IMR-90 (cell line): Measurements from ENCODE around the gene MS4A6A. TPM values are rescaled to one million over a fixed set of nuclear protein-coding genes. Genes with fewer than 3 reads are reported as not detected.

Experiments used
- ATAC-seq: fragments of 200-7000 bp; cut with Tn5 transposase; 2 replicates; pipeline ENCODE4 v1.9.1; 2020; ENCODE audit warnings: low read depth, mild to moderate bottlenecking, moderate library complexity
- BruUV-seq: library from RNA; stranded (reverse); fragments of 400-500 nt; replicated peaks from 2 replicates; lab custom pipeline; 2021; lab: Mats Ljungman, UMichigan
- CTCF ChIA-PET: fragments of 300-600 bp; formaldehyde crosslinking; extraction: SDS; loops from one replicate; lab custom pipeline; 2021; ENCODE audit warnings: antibody characterized with exemption; lab: Yijun Ruan, JAX
- POLR2A ChIA-PET: fragments of 300-600 bp; sonication (Branson Sonifier 250); formaldehyde crosslinking; loops from one replicate; lab custom pipeline; 2022; ENCODE audit warnings: antibody characterized with exemption; ENCODE audit not compliant: unreplicated experiment; lab: Charles Lee
- DNase-seq: peaks from one replicate; pipeline ENCODE4 v3.0.0; 2013
- H2AFZ ChIP-seq: replicated peaks from 2 replicates; pipeline ENCODE3; 2013; ENCODE audit warnings: low read length, mild to moderate bottlenecking; ENCODE audit not compliant: poor library complexity
- H2AK5ac ChIP-seq: 2 replicates; pipeline ENCODE4 v1.6.1; 2013; ENCODE audit warnings: low read depth, low read length, inconsistent platforms
- H2AK9ac ChIP-seq: replicated peaks from 2 replicates; pipeline ENCODE3; 2013; ENCODE audit warnings: mild to moderate bottlenecking, low read depth, low read length, moderate library complexity; ENCODE audit not compliant: poor library complexity
- H2BK120ac ChIP-seq: 2 replicates; pipeline ENCODE4 v1.6.1; 2013; ENCODE audit warnings: low read depth, low read length, inconsistent platforms
- H2BK15ac ChIP-seq: 3 replicates; pipeline ENCODE4 v1.6.1; 2013; ENCODE audit warnings: low read depth, low read length, inconsistent platforms
- H2BK20ac ChIP-seq: 2 replicates; pipeline ENCODE4 v1.6.1; 2013; ENCODE audit warnings: low read depth, mild to moderate bottlenecking, inconsistent platforms, low read length, moderate library complexity
- H2BK5ac ChIP-seq: 2 replicates; pipeline ENCODE4 v1.6.1; 2013; ENCODE audit warnings: mild to moderate bottlenecking, low read depth, low read length, inconsistent platforms; ENCODE audit not compliant: poor library complexity, severe bottlenecking
- H3K14ac ChIP-seq: replicated peaks from 2 replicates; pipeline ENCODE4 v1.6.1; 2013; ENCODE audit warnings: low read depth, low read length, inconsistent platforms
- H3K18ac ChIP-seq: 2 replicates; pipeline ENCODE4 v1.6.1; 2013; ENCODE audit warnings: low read depth, low read length, control low read depth
- H3K23ac ChIP-seq: 2 replicates; pipeline ENCODE4 v1.6.1; 2013; ENCODE audit warnings: low read depth, low read length, inconsistent platforms
- H3K27ac ChIP-seq: 2 replicates; pipeline ENCODE4 v1.5.1; 2013; ENCODE audit warnings: mild to moderate bottlenecking, control low read depth, low read length; ENCODE audit not compliant: insufficient read depth
- H3K27me3 ChIP-seq: 2 replicates; pipeline ENCODE4 v1.6.1; 2013; ENCODE audit warnings: low read length; ENCODE audit not compliant: control insufficient read depth, insufficient read depth
- H3K36me3 ChIP-seq: 2 replicates; pipeline ENCODE4 v1.6.1; 2013; ENCODE audit warnings: low read length, mixed read lengths; ENCODE audit not compliant: control insufficient read depth, insufficient read depth
- H3K4ac ChIP-seq: 2 replicates; pipeline ENCODE4 v1.6.1; 2013; ENCODE audit warnings: low read depth, low read length, inconsistent platforms
- H3K4me1 ChIP-seq: 2 replicates; pipeline ENCODE4 v1.6.1; 2013; ENCODE audit warnings: low read length, mixed read lengths; ENCODE audit not compliant: control insufficient read depth, insufficient read depth
- H3K4me2 ChIP-seq: 2 replicates; pipeline ENCODE4 v1.6.1; 2013; ENCODE audit warnings: low read depth, mild to moderate bottlenecking, control low read depth, low read length, moderate library complexity
- H3K4me3 ChIP-seq: 2 replicates; pipeline ENCODE4 v1.5.1; 2013; ENCODE audit warnings: low read depth, mild to moderate bottlenecking, control low read depth, low read length, moderate library complexity; ENCODE audit not compliant: insufficient read depth
- H3K56ac ChIP-seq: 2 replicates; pipeline ENCODE4 v1.6.1; 2013; ENCODE audit warnings: low read length, inconsistent platforms; ENCODE audit not compliant: insufficient read depth; ENCODE audit errors: extremely low read depth
- H3K79me1 ChIP-seq, 2 experiments: 2 replicates each; pipeline ENCODE4 v1.6.1; 2013; ENCODE audit warnings: low read length in 2 of 2, inconsistent platforms in 1 of 2, low read depth in 1 of 2
- H3K9ac ChIP-seq: 2 replicates; pipeline ENCODE4 v1.6.1; 2013; ENCODE audit warnings: low read depth, low read length, control low read depth
- H3K9me1 ChIP-seq: 2 replicates; pipeline ENCODE4 v1.6.1; 2013; ENCODE audit warnings: low read length, inconsistent platforms; ENCODE audit not compliant: insufficient read depth
- H3K9me3 ChIP-seq: 2 replicates; pipeline ENCODE4 v1.6.1; 2013; ENCODE audit warnings: low read length; ENCODE audit not compliant: control insufficient read depth, insufficient read depth
- H4K20me1 ChIP-seq: 2 replicates; pipeline ENCODE4 v1.6.1; 2013; ENCODE audit warnings: low read length, inconsistent platforms; ENCODE audit not compliant: insufficient read depth
- H4K5ac ChIP-seq: 2 replicates; pipeline ENCODE4 v1.6.1; 2013; ENCODE audit warnings: mild to moderate bottlenecking, low read depth, low read length, control low read depth
- H4K8ac ChIP-seq, 2 experiments: 2 replicates each; pipeline ENCODE4 v1.6.1; 2013; ENCODE audit warnings: low read depth in 2 of 2, low read length in 2 of 2, control low read depth in 1 of 2, inconsistent platforms in 1 of 2
- H4K91ac ChIP-seq: 2 replicates; pipeline ENCODE4 v1.6.1; 2013; ENCODE audit warnings: low read depth, low read length, inconsistent platforms; ENCODE audit not compliant: insufficient read depth
- BHLHE40 ChIP-seq: fragments of 150-350 bp; IDR thresholded peaks from 2 replicates; pipeline ENCODE4 v1.6.1; 2016; ENCODE audit warnings: mild to moderate bottlenecking, low read depth, low read length
- CEBPB ChIP-seq: IDR thresholded peaks from 2 replicates; pipeline ENCODE4 v1.6.1; 2012; ENCODE audit warnings: low read depth, low read length, improper control_type of control experiment
- CHD1 ChIP-seq: IDR thresholded peaks from 2 replicates; pipeline ENCODE4 v1.6.1; 2012; ENCODE audit warnings: low read depth, low read length, improper control_type of control experiment
- FOS ChIP-seq: fragments of 150-350 bp; IDR thresholded peaks from 2 replicates; pipeline ENCODE4 v1.6.1; 2016; ENCODE audit warnings: low read depth, low read length
- MAFK ChIP-seq: IDR thresholded peaks from 2 replicates; pipeline ENCODE4 v1.6.1; 2012; ENCODE audit warnings: low read depth, low read length, improper control_type of control experiment
- MAZ ChIP-seq: IDR thresholded peaks from 2 replicates; pipeline ENCODE4 v1.6.1; 2012; ENCODE audit warnings: low read depth, mild to moderate bottlenecking, low read length, improper control_type of control experiment, moderate library complexity, borderline replicate concordance
- MXI1 ChIP-seq: IDR thresholded peaks from 2 replicates; pipeline ENCODE4 v1.6.1; 2012; ENCODE audit warnings: low read depth, mild to moderate bottlenecking, low read length, moderate library complexity, borderline replicate concordance
- NFE2L2 ChIP-seq: fragments of 150-350 bp; IDR thresholded peaks from 2 replicates; pipeline ENCODE4 v1.6.1; 2016; ENCODE audit warnings: low read depth, mild to moderate bottlenecking, low read length
- POLR2A ChIP-seq: IDR thresholded peaks from 2 replicates; pipeline ENCODE4 v1.6.1; 2012; ENCODE audit warnings: mild to moderate bottlenecking, low read depth, low read length
- RAD21 ChIP-seq: IDR thresholded peaks from 2 replicates; pipeline ENCODE4 v1.6.1; 2012; ENCODE audit warnings: low read length, improper control_type of control experiment
- RCOR1 ChIP-seq: IDR thresholded peaks from 2 replicates; pipeline ENCODE4 v1.6.1; 2012; ENCODE audit warnings: mild to moderate bottlenecking, low read length, improper control_type of control experiment; ENCODE audit not compliant: insufficient replicate concordance
- RFX5 ChIP-seq: IDR thresholded peaks from 2 replicates; pipeline ENCODE4 v1.8.0; 2012; ENCODE audit warnings: low read depth, mild to moderate bottlenecking, low read length, moderate library complexity
- SMC3 ChIP-seq: fragments of 150-350 bp; IDR thresholded peaks from 2 replicates; pipeline ENCODE4 v1.6.1; 2016; ENCODE audit warnings: low read depth, mild to moderate bottlenecking, antibody characterized with exemption, low read length, moderate library complexity
- WGBS, 2 experiments: methylation state at CpG; one replicate each; pipeline versions ENCODE4 v1.1.5 to v1.1.7; 2013; ENCODE audit warnings: missing lambda C conversion rate in 2 of 2; ENCODE audit not compliant: insufficient read length in 1 of 2; ENCODE audit errors: extremely low coverage in 2 of 2; 5-methylcytosine and 5-hydroxymethylcytosine counted together
- dilution Hi-C: fragments of 300-500 bp; cut with HindIII; formaldehyde crosslinking; loops from one replicate; pipeline ENCODE4 v1.14.3; 2018; ENCODE audit warnings: low sequenced_read_pairs; ENCODE audit not compliant: unreplicated experiment
- in situ Hi-C: fragments of 300-500 bp; cut with MboI; formaldehyde crosslinking; loops from 3 replicates; pipeline ENCODE4 v1.14.3; 2019; ENCODE audit warnings: low sequenced_read_pairs, inconsistent platforms, mixed read lengths
- intact Hi-C: fragments of 100-400 bp; cut with micrococcal nuclease; formaldehyde crosslinking; loops from 2 replicates; pipeline ENCODE4 v1.10.0; 2022
- polyA plus RNA-seq, 3 experiments: library from polyadenylated mRNA; depleted of rRNA; stranded (reverse); fragments of >200 nt; gene quantifications; 2 replicates each; pipeline ENCODE4 v1.2.3, GENCODE V29; 2012; ENCODE audit warnings: low replicate concordance in 1 of 3
- total RNA-seq: library from RNA; depleted of rRNA; stranded (reverse); fragments of >200 nt; gene quantifications from 2 replicates; pipeline ENCODE4 v1.2.3, GENCODE V29; 2012
- TF ChIP-seq, protein P1 (sequence below): conservative IDR thresholded peaks from 2 replicates; pipeline ENCODE4 v1.5.1; 2012; ENCODE audit warnings: mild to moderate bottlenecking, low read depth, low read length, improper control_type of control experiment
- TF ChIP-seq, protein P2 (sequence below): fragments of 150-350 bp; IDR thresholded peaks from 2 replicates; pipeline ENCODE4 v1.6.1; 2017; ENCODE audit warnings: mild to moderate bottlenecking, antibody characterized with exemption, low read length, low read depth
- TF ChIP-seq, protein P3 (sequence below): fragments of 150-350 bp; IDR thresholded peaks from 2 replicates; pipeline ENCODE4 v1.6.1; 2016; ENCODE audit warnings: low read depth, mild to moderate bottlenecking, low read length, moderate library complexity, borderline replicate concordance

Gene MS4A6A
- total and polyA plus RNA-seq, 2 of the 4 experiments (the other 2 are of a cell fraction) = not detected

DNA sequence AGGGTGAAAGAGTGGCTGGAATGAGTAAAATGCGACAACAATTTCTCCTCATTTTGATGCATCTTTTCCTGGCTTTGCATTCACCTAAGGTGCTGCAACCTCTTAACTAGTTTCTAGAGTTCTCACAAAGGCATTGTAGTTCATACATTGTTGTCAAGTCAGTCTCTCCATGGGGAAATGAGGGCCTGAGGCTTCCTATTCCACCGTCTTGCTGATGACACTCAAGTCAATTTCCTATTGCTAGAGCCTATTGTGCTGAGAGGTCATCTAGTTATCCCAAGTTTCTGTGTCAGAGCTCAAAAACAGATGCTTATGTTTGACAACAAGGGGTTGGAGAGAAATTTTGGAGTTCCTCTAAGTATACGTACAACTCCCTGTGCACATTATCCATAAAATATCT lies 11.6 kb upstream of the MS4A6A start:
- Histone ChIP-seq H3K4me1 (no peaks in the 10 kb centered on the region), H3K23ac (no peak overlapping the region), H3K4ac (no peak overlapping the region), H3K36me3 (no peaks in the 10 kb centered on the region), H2AFZ (no peak overlapping the region), H3K27ac (no peak overlapping the region), H4K91ac (no peak overlapping the region), H2BK5ac (no peak overlapping the region), H3K27me3 (no peaks in the 10 kb centered on the region), H3K14ac (no peak overlapping the region), H4K20me1 (no peaks in the 10 kb centered on the region), H3K9ac (no peak overlapping the region), H2BK120ac (no peak overlapping the region), H3K79me1 (no peaks in the 10 kb centered on the region), H2BK15ac (no peak overlapping the region), H3K56ac (no peak overlapping the region), H3K18ac (no peak overlapping the region), H4K8ac (no peak overlapping the region), H3K9me1 (no peaks in the 10 kb centered on the region), H3K4me3 (no peak overlapping the region), H2BK20ac (no peak overlapping the region), H2AK5ac (no peak overlapping the region), H3K9me3 (0 out of 2 replicates have a peak, but pooled peaks cover 1% of the 10 kb centered on the region), H3K4me2 (no peak overlapping the region), H4K5ac (no peak overlapping the region), H2AK9ac (no peak overlapping the region)
- DNase-seq (no peak), ATAC-seq (no peak)
- no CpG with 5 or more reads among the region's 3 CpGs for WGBS, 2 experiments
- intact Hi-C loops = loop anchor here (5.0 kb wide), 1 partner anchor 442 kb away; no protein-coding TSS in a partner anchor
- BruUV-seq = no TSS peak
- TF ChIP-seq FOS (no peak), BHLHE40 (no peak), RAD21 (no peak), POLR2A (no peak), CEBPB (no peak), CHD1 (no peak), RFX5 (no peak), RCOR1 (no peak), NFE2L2 (no peak), MAFK (no peak), SMC3 (no peak), MXI1 (no peak), MAZ (no peak)
- TF ChIP-seq, protein P1, sequence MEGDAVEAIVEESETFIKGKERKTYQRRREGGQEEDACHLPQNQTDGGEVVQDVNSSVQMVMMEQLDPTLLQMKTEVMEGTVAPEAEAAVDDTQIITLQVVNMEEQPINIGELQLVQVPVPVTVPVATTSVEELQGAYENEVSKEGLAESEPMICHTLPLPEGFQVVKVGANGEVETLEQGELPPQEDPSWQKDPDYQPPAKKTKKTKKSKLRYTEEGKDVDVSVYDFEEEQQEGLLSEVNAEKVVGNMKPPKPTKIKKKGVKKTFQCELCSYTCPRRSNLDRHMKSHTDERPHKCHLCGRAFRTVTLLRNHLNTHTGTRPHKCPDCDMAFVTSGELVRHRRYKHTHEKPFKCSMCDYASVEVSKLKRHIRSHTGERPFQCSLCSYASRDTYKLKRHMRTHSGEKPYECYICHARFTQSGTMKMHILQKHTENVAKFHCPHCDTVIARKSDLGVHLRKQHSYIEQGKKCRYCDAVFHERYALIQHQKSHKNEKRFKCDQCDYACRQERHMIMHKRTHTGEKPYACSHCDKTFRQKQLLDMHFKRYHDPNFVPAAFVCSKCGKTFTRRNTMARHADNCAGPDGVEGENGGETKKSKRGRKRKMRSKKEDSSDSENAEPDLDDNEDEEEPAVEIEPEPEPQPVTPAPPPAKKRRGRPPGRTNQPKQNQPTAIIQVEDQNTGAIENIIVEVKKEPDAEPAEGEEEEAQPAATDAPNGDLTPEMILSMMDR = no peak
- TF ChIP-seq, protein P2, sequence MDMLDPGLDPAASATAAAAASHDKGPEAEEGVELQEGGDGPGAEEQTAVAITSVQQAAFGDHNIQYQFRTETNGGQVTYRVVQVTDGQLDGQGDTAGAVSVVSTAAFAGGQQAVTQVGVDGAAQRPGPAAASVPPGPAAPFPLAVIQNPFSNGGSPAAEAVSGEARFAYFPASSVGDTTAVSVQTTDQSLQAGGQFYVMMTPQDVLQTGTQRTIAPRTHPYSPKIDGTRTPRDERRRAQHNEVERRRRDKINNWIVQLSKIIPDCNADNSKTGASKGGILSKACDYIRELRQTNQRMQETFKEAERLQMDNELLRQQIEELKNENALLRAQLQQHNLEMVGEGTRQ = no peak
- TF ChIP-seq, protein P3, sequence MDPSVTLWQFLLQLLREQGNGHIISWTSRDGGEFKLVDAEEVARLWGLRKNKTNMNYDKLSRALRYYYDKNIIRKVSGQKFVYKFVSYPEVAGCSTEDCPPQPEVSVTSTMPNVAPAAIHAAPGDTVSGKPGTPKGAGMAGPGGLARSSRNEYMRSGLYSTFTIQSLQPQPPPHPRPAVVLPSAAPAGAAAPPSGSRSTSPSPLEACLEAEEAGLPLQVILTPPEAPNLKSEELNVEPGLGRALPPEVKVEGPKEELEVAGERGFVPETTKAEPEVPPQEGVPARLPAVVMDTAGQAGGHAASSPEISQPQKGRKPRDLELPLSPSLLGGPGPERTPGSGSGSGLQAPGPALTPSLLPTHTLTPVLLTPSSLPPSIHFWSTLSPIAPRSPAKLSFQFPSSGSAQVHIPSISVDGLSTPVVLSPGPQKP = no peak
- POLR2A ChIA-PET = no interaction called here
- in situ Hi-C loops = loop anchor here (25.0 kb wide), 1 partner anchor 357 kb away; the partner anchor contains the start of gene CBLIF
- dilution Hi-C loops = no loop called here
- CTCF ChIA-PET = no interaction called here
